Measurements from ENCODE around the gene GYPA.
"Not testable (repeated sequence)": the region's sequence is repeated elsewhere in the genome, so short reads cannot be mapped to it uniquely, and the experiment has no call there.

The GYPA gene

DNA sequence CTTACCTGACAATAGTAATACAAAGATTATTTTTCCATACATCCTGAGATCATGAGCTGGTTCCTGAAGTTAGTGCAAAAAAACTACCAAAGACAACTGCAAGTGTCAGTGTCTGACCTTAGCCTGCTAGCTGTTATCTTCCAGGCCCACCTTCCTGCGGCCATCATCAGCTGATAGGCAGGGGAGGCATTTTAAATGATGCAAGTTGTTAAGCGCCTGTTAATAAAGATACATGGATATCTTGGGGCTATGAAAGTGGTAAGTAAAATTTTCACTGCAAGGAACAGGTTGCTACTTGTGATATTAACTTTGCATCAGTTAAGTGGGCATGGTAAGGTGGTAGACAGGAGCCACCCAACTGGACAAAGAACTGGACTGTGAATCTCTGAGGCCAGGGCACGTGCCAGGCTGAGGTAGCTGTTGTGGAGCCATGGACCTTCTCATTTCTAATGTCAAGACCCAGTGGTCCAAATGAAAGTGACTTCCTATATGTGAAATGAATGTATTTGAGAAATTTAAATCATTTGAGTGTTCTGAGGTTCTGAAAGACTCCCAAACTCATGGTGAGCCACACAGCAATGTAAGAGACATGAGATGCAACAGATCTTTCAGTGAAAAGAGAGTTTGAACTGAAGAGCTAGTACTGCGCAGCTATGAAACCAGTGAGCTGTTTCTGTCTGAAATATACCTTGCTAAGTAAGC is at the start of gene GYPA:
Gene GYPA, minus strand, starts transcription at position 125 of the 702 bp plus-strand sequence. Its CDS starts 83 bp downstream, at position 42.
- not testable (repeated sequence) for DNase-seq

DNA sequence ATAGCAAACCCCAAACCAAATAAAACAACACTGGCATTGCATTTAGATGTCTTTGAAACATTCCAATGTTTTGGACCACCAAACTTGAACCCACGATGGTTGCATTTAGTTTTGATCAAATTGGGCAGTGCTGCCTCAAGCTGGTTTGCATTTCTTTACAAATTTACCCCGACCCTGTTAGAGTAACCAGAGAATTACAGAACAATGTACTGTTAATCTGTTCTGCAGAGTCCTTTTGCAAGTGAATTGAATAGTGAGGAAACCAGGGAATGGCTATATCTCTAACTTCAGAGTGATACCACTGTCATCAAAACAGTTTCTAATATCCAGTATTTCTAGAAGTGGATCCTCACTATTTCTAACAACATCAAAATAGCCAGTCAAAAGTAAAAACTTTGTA is 49.5 kb upstream of the GYPA start:
- no peak for DNase-seq

DNA sequence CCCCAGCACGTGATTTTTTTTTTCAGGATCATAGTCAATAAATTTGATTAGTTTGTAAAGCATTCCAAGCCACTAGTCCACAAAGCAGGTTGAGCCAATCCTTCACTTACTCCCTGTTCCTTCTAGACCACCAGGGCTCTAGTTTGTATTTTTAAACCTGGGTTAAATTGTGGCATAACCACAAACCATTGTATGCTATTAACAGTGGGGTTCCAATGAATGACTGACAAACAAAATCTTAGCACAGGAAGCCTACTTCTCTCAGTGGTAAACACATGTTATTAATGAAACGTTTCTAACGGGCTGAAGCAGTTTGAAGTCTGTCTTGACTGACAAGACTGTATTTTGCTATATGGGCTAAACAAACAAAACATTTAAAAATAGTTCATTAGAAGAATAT is 48.6 kb upstream of the GYPA start:
- no peak for DNase-seq

DNA sequence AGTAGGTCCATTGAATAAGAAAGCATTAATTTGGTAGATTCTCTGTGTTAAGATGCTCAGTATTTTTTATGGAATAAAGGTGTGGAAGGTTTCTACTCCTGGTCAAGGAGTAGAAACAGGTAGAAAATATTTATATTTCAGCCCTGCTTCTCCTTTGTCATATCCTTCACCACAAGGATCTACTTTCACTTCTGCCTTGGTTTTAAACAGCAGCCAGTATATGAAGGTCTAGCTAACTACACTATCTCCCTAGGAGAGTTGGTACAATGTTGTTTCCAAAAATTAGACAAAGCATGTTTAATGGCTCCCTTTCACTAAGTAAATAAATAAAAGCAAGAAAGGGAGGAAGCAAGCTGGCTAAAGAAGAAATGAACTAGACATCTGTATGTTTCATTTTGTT is 44.6 kb upstream of the GYPA start:
- DNase-seq, result no peak

DNA sequence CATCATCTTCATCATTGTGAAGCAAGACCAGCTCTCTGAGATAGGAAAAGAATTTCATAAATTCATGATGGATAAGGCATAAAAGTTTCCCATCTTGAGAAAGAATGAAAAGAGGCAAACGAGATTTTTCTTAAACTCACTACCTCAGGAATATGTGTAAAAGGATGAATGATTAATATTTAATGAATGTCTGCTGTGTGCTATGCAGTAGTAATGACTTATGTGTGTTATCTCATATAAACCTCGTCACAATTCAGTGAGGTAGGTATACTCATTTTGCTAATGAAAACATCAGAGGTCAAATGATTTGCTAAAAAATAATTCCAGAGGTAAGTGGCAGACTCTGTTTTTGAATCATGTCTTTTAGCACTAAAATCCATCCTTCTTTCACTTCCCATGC is 42.6 kb upstream of the GYPA start:
- no peak for DNase-seq

DNA sequence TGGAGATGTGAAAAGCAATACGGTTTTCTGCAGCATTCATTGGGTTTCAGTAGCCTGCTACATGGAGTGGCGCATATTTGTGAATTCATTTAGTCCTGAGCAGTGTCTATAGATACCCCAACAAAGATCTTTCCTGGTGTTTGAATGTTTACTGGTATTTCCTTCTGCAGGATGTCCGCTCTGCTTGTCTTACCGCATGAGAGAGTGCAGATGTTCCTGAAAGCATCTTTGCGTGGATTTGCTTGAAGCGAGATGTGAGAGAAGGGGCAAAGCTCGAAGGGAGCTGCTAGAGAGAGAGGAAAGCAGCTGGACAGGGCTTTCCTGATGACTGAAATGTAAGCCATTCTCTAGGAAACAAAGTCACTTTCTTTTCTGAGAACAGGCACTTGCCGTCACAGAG is 40.9 kb upstream of the GYPA start:
- DNase-seq, result no peak

DNA sequence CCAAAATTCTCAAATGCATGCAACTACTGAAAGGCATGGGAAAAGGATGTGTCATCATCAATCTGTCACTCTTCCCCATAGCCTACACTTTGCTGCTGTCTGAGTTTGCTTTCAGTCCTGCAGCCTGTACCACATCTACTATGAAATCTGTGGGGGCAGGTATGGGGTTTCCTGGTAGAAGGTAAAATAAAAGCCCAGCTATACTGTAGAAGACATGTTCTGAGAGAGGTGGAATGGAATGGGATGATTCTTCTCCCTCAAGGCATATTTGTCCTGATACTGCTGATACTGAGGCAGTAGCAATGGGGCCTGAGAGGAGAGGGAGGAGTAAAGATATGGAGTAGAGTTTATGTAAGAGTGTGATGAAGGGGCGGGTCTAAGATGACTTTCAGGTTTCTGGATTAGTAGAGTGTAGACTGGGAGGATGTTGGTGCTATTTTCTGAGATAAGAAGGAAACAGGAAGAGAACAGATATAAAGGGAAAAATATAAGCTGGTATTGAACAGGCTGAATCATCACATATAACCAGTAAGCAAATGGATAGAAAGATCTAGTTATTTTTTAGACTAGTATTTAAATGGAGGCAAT is 38.7 kb upstream of the GYPA start:
- DNase-seq, result no peak

DNA sequence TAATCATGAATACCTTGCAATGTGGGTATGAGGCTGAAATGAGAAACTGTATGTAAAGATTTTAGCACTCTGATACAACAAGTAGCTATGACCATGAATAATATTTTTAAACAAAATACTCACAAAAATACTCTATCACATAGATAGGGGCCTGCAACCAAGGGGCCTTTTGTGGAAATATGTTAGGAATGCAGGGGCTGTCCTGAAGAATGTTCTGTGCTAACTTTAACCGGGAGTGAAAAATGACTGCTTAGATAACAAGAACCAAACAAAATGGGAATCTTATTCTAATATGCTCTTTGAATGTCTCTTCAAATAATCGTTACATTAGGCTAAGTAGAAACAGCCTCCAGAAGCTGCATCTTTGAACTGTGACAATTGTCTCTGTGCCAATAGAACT is 37.9 kb upstream of the GYPA start:
- DNase-seq, result no peak

DNA sequence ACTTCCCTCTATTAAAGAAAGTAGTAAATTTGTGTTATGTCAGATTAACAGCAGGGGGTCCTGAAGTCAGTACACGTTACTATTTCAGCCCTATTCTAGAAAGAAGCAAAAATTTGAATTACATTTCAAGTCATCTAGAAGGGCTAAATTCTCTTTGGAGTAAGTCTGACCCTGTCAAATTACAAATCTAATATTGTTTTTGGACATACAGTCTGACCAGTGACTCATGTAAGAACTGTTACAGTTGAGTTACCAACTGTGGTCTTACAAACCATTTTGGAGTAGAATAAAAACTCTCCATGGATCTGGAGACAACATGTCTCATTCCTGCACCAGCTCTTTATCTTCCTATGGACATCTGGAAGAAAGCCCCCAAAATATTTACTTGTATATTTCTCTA is 36.0 kb upstream of the GYPA start:
- no peak for DNase-seq

DNA sequence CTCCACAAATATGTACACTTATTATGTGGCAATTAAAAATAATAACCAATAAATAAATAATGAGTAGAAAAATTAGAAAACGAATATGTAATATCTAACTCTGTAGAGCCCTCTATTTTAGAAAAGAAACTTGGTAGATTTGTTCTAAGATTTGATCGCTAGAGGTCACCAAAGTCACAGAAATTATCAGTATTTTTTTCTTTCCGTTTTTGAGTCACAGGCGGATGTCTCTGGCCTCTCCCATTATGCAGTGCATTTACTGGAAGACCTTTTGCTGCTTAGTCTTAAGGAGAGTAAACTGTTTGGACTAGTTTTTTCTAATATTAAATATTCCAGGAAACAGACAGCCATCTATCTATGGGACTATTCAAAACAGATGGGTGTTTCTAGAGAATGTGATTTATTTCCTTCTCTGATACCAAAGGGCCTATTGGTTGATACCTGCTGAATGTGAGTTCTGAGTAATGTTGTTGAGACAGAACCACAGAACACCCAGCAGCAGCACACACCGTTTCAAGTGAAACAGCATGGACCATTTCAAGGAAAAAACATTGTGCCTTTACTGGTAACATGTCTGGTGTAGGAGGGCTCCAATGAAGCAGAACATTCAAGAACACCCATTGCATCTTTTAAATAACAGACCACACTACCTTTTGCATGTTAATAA is 34.0 kb upstream of the GYPA start:
- no peak for DNase-seq

DNA sequence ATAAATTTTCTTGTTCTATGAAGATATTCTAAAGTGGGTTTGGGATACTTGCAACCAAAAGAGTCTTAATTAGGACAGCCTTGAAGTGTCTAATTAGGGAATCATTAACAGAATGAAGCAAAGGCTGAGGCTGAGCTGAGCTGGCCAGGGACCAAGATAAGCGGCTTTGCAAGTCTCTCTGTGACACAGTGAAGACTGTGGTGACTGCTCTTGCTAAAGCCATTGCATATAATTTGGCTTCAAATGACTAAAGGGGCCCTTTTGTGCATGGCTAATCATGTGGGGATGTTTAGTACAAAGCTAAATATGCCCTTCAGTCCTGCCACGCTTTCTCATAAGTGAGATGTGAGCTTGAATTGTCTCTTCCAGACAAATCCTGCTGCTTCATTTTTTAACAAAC is 31.2 kb upstream of the GYPA start:
- DNase-seq, result no peak

DNA sequence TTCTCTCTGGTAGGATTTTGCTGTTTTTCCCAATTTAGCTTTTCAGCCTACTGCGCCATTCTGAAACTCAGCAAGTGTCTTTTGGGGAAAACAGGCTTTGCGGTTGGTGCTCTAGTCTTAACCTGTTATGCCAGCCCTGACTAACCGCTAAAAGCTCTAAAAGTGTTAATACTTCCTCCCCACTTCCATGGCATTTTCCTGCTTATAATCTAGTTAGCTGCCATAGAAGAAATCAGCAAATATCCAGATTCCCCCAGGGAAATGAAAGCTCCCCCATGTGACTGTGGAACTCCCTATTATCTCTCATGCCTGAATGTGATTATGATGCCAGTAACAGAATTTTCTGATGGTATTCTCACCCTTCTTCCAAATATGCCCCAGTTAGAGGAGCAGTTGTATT is 28.7 kb upstream of the GYPA start:
- DNase-seq, result no peak

DNA sequence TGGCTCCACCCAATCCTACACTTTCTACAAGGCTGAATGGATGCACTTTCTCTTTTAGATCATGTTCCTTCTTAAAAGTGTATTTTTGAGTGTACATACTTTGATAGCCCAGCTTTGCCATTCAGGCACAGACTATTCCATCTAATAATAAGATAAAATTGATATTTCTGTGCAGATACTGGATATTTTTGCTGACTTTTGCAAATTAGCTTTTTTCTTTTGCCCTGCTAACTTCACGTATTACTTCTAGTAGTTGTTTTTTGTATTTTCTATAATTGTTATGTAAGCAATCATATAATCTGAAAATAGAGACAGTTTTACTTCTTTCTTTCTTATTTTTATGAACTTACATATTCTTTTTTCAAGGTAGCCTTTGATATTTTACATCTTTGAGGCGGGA is 13.5 kb upstream of the GYPA start:
- no peak for DNase-seq

DNA sequence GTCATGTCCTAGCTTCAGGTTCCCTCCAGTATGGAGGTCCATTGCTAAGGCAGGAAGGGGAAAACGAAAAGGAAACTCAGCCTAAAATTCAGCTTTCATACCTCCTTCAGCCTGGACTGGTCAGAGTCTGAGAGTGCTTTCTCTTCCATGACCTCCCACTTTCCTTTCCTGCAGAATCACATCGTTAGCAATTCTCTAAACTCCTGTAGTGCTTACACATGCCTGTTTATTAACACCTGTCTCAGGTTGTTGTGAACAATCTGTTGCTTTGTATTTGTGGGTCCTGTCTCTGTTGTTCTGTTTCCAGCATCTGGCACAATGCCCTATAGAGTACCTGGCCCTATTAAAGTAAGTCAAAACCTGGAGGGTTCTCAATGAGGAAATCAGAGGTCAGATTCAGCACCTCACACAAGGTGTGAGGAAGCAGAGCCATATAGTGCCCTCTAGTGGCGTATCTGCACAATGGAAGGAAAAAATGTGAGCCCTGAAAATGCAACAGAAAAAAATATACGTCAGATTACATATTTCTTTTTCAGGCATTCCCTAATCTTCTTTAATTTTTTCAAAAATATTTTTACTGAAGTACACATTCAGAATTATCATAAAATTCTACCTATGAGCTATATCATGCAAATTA is 2.3 kb upstream of the GYPA start:
- DNase-seq, result not testable (repeated sequence)

DNA sequence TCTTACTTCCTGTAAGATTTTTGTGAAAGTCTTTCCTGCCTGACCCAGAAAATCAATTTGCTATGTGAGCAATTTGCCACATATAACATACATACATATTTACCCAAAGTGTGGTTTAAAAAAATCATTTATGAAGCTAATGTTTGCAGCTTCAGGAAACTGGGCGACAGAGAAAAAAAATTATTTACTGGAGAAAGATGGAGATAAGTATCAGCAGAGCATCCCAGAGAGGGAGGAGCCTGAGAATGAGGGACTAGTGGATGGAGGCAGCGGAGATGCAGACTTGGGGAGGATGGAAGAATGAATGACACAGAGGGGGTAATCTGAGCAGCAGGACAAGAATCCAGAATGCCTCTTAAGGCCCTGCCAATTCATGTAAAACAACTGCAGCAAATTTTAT is 975 bp upstream of the GYPA start:
- DNase-seq, result no peak

DNA sequence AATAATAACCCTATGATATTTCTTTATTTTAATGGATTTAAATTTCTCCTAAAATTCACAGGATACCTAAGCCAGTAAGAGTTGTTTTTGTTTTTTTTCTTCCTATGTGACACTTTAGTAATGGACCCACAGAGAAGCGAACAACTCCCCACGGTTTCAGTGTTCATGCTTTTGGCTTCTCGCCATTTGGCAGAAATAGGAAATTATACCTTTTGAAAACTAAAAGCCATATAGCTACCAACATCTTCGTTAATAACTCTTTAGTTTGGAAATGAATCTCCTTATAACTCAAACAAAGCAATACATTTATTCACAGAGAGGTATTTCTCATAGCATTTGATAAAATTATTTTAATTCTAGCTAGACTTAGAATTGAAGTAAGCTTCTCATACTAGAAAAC is 527 bp downstream of the GYPA start:
- not testable (repeated sequence) for DNase-seq

DNA sequence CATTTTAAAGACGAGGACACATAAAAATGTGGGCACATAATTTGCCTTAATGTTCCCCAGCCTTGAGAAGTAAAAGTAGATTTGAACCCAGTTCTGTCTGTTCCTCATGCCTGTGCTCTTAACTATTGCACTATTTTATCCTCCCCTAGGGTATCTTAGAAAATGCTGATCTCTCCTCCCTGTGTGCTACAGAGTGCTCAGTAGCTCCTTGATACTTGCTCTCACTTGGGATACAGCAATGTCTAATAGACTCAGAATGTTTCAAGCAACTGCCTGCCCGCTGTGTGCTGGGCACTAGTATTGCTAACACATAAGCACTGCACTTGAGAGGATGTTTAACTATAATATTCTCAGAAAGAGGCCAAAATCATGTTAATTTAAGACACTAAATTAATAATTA is 971 bp downstream of the GYPA start:
- not testable (repeated sequence) for DNase-seq

DNA sequence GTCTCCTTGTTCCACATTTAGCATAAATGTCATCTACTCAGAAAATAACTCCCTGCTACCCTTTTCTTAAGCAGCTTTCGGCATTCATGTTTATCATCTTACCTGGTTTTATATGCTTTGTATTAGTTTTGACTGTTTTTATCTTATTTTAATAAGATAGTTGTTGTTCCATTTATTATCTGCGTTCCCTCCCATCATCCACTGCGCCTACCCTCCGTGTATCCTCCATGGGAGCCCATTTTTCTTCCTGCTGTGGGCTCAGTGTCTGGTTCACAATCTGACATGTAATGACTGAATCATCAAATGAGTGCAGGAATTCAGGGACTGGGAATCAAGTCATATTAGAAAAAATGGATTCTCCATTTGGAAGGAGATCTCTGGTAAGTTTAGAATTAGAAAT is 2.3 kb downstream of the GYPA start:
- DNase-seq, result not testable (repeated sequence)

DNA sequence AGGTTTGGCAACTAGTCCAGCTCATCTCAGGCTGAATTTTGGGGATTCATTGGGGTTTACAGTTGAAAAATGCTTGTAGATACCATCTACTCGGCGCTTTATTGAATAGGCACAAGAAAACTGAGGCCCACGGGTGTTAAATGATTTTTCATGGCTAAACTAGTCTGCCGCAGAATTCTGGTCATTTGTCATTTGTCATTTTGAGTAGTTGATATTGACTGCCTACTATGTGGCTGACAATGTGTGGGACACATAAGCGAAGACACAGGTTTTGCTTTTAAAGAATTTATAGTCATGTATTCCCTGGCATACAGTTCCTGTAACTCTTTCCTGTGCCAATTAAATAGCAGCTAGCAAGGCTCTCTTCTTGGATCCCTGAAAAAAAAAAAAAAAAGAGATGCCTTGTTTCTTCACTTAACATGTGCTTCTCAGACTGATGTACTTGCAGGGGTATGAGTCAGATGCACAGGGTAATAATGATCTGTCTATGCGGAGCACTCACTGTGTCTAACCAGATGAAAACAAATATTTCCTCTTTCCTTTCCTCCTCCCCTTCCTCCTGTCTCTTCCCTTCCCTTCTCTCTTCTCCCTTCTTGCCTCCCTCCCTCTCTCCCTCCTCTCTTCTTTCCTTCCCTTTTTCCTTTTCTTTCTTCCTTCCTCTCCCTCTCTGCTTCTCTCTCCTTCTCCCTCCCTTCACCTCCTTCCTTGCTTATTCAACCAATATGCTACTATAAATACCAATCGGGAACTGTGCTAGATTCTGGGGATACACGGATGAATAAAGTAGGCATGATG is 3.2 kb downstream of the GYPA start:
- not testable (repeated sequence) for DNase-seq

DNA sequence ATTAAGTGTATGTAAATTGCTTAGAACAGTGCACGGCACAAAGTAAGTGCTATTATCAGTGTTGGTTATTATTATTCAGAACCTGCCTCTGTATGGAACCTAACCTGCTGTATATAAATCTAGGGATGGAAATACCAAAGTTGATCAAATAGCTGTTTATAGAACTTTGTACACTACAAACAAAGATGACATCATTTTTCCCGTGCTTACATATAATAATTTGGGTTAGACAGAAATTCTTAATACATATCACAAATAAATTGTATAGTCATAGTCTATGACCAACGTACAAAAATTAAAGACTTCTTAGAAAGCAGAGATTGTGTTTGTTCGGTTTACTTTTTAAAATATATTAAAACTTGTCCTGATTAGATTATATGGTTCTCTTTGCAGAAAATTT is 4.3 kb downstream of the GYPA start:
- not testable (repeated sequence) for DNase-seq

DNA sequence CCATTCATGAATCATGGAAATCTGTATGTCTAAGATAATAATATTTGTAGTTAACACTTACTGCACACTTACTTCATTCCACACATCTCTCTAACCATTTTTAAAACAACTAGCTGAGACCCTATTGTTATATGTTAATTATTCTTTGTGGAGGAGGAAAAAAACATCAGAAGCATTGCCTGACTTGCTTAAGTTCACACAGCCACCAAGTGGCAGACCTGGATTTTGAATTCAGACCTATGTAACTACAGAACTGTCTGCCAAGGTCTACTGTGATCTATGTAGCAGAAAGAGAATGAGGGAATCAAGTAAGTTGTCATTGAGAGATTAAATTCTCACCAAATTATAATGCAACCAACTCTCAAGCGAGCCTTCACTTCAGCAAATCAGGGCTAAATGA is 10.4 kb downstream of the GYPA start:
- not testable (repeated sequence) for DNase-seq

DNA sequence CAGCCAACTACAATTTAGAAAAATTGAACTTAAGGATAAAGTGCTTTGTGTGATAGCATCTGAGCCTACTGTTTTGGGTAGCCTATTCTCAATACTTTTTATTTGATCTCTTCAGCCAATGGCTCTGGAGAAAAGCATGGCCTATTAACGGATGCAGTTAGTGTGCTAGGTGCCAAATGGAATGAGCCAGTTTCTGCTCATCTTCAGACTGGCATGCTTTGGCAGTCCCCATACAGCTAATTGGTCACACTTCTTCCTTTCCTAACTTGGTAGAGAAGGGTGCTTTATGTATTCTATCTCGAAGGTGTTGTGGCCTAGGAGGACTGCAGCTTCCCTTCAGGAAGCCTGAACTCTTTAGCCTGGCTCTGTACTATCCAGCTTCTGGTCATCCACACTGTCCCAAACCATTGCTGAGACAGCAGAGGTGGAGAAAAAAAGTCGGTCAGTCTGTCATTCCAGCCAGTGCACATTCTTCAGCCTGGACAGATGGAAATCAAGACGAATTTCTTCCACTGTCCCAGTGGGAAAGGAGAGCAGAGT is 11.1 kb downstream of the GYPA start:
- DNase-seq, result not testable (repeated sequence)
